ENCODE measurements around the gene OPCML.

DNA sequence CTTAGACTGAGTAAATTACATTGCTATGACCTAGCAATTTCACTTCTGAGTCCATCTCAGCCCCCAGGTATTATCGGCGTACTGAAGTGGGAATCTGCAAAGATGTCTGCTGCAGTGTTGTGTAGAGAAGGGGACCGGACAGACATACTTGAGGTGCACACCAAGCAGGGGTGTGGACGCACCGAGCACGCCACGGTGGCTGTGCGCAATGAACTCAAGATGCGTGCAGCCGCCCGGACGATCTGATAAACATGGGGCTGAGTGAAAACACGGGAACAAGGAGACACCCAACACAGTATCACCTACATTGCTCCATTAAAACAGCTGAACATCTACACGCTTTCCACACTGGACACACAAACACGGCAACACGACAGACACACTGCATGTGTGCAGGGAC is 454.3 kb downstream of the OPCML start:
- TF ChIP-seq, protein P1, sequence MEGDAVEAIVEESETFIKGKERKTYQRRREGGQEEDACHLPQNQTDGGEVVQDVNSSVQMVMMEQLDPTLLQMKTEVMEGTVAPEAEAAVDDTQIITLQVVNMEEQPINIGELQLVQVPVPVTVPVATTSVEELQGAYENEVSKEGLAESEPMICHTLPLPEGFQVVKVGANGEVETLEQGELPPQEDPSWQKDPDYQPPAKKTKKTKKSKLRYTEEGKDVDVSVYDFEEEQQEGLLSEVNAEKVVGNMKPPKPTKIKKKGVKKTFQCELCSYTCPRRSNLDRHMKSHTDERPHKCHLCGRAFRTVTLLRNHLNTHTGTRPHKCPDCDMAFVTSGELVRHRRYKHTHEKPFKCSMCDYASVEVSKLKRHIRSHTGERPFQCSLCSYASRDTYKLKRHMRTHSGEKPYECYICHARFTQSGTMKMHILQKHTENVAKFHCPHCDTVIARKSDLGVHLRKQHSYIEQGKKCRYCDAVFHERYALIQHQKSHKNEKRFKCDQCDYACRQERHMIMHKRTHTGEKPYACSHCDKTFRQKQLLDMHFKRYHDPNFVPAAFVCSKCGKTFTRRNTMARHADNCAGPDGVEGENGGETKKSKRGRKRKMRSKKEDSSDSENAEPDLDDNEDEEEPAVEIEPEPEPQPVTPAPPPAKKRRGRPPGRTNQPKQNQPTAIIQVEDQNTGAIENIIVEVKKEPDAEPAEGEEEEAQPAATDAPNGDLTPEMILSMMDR (IDR thresholded peaks at IDR 0.05) = no peak
- no peak for TF ChIP-seq EZH2 (IDR thresholded peaks at IDR 0.05; ENCODE audit: borderline replicate concordance, insufficient read depth, low read depth, low read length, poor library complexity, severe bottlenecking)
